ENCODE measurements around the gene RXRA. TPM values are rescaled to one million over a fixed set of nuclear protein-coding genes. Genes with fewer than 3 reads are reported as not detected.
A peak's percentile ranks its signal among the peaks of the same experiment; 100 is the strongest.

Gene RXRA
- total RNA-seq, 2 donors from 2014 or later: 68.2 to 72.0 TPM

DNA sequence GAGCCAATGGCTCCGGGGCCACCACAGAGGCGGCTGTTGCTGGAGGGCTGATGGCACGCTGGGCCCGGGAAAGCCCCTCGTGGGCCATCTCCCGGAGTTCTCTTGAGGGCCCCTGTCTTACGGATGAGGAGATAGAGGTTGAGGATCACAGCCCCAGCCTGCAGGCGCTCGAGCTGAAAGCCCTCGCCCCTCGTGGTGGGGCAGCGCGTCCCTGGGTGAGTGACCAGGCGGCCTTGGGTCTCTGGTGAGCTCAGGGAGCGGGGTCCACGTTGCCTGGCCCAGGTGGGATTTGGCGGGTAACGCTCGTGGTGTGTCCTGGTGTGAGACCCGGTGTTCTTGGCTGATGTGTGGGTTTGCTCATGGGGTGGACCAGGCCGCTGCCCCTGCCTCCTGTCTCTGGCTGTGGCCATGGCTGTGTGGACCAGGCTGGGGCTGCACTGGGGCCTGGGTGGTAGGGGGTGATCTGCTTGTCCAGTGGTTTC is 38.9 kb downstream of the RXRA start:
- H3K4me3 ChIP-seq: no peak overlapping the region
- no peak overlapping the region for H3K27ac ChIP-seq
- peaks cover 30% of the 10 kb centered on the region for H3K4me1 ChIP-seq
- peak overlapping the region; percentile 50 to 61 for H3K9ac ChIP-seq (ENCODE audit: low read depth in 2 of 2, low read length in 2 of 2)
- H3K9me3 ChIP-seq: no peaks in the 10 kb centered on the region
- H3K27me3 ChIP-seq: no peaks in the 10 kb centered on the region
- no peaks in the 10 kb centered on the region for H3K36me3 ChIP-seq
- TF ChIP-seq, protein P1, sequence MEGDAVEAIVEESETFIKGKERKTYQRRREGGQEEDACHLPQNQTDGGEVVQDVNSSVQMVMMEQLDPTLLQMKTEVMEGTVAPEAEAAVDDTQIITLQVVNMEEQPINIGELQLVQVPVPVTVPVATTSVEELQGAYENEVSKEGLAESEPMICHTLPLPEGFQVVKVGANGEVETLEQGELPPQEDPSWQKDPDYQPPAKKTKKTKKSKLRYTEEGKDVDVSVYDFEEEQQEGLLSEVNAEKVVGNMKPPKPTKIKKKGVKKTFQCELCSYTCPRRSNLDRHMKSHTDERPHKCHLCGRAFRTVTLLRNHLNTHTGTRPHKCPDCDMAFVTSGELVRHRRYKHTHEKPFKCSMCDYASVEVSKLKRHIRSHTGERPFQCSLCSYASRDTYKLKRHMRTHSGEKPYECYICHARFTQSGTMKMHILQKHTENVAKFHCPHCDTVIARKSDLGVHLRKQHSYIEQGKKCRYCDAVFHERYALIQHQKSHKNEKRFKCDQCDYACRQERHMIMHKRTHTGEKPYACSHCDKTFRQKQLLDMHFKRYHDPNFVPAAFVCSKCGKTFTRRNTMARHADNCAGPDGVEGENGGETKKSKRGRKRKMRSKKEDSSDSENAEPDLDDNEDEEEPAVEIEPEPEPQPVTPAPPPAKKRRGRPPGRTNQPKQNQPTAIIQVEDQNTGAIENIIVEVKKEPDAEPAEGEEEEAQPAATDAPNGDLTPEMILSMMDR (IDR thresholded peaks at IDR 0.05): no peak
- intact Hi-C loops (cut with DNase I): no loop called here
- DNase-seq: no peak

DNA sequence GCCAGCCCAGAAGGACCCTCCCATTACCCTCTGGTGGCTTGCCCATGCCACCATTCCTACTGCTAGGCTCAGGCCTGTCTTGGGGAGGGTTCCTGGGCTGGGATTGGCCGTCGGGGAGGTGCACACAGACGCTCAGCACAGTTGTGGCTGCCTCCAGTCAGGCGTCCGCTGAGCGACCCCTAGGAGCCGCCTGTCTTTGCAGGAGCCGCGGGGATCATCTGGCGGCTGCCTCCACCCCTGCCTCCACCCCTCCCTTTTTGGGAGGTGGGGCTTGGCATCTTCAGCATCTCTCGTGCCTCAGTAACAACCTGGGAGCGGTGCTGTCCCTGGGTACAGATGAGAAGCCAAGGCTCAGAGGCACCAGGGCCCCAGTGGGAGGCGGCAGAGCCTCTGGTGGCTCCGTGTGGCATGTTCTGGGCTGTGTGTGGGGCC is 39.6 kb downstream of the RXRA start:
- H3K4me3 ChIP-seq: no peak overlapping the region
- H3K27me3 ChIP-seq: no peaks in the 10 kb centered on the region
- peak overlapping the region; percentile 50 to 61 for H3K9ac ChIP-seq (ENCODE audit: low read depth in 2 of 2, low read length in 2 of 2)
- H3K9me3 ChIP-seq: no peaks in the 10 kb centered on the region
- H3K36me3 ChIP-seq: no peaks in the 10 kb centered on the region
- intact Hi-C loops (cut with DNase I): no loop called here
- TF ChIP-seq, protein P1 (IDR thresholded peaks at IDR 0.05): no peak
- DNase-seq: no peak
- H3K27ac ChIP-seq: peak overlapping the region; percentile 63
- H3K4me1 ChIP-seq: peaks cover 30% of the 10 kb centered on the region

DNA sequence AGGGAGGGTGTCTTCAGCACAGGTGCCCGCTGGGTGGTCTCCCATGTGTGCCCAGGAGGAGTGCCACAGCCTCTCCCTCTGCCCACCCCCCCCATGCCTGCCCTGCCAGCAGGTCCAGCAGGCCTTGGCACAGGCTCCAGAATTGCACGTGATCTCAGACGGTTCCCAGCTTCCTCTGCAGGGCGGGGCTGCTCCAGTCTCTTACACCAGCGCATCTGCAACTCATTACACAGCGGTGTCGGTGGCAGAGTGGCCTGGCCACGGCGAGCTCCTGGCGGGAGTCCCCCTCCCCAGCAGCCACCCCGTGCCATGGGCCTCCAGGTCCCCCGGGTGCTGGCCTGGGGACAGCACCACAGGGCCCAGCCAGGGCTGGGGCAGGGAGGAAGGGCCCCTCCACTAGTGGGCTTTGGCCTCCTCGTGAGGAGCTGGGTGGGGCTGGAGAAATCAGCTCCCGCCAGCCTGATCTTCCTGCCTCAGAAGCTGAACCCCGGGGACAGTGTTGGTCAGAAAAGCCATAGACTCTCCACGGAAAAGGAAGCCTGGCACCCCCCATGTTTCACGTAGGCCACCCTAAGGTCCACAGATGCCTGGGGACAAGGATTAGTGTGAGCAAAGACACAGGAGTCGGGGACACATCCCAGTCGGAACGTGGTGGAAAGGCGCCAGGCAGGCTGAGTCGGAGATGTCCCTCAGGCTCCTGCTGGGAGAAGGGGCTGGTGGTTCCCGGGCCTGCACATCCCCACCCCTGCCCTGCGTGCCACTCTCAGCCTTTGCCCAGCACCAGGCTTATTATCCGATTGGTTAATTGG is 40.2 kb downstream of the RXRA start:
- no peaks in the 10 kb centered on the region for H3K36me3 ChIP-seq

DNA sequence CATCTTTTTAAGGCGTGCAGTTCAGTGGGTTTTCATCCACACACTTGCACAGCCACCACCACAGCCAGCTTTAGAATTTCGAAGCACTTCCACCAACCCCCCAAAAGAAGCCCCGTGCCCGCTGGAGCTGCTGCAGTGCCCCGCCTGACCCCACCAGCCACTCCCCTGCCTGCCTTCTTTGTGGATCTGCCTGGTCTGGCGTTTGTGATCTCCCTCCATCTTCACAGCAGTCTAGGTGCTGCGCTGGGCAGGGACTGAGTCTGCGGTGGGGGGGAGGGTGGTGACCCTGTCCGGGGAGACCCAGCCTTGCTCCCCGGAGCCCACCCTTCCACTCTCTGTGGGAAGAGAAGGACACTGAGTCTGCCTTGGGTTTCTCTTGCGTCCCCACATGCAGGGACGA is 40.8 kb downstream of the RXRA start:
- H3K9me3 ChIP-seq: no peaks in the 10 kb centered on the region
- intact Hi-C loops (cut with DNase I): no loop called here
- peak overlapping the region; percentile 24 to 44 for H3K9ac ChIP-seq (ENCODE audit: low read depth in 2 of 2, low read length in 2 of 2)
- TF ChIP-seq, protein P1 (IDR thresholded peaks at IDR 0.05): no peak
- no peaks in the 10 kb centered on the region for H3K27me3 ChIP-seq
- DNase-seq: no peak
- H3K36me3 ChIP-seq: no peaks in the 10 kb centered on the region
- peaks cover 30% of the 10 kb centered on the region for H3K4me1 ChIP-seq
- H3K27ac ChIP-seq: no peak overlapping the region
- no peak overlapping the region for H3K4me3 ChIP-seq

More for the DNA sequence above, 40.2 kb downstream of the RXRA start:
- Histone ChIP-seq H3K4me3 (no peak overlapping the region), H3K9me3 (no peaks in the 10 kb centered on the region), H3K9ac (ENCODE audit: low read depth in 2 of 2, low read length in 2 of 2) (peak overlapping the region in 1 of 2 donors; percentile 61), H3K4me1 (peaks cover 30% of the 10 kb centered on the region), H3K27ac (peak overlapping the region; percentile 63), H3K27me3 (no peaks in the 10 kb centered on the region)
- peak; percentile 94 for DNase-seq
- TF ChIP-seq, protein P1 (IDR thresholded peaks at IDR 0.05): no peak
- intact Hi-C loops (cut with DNase I): no loop called here

DNA sequence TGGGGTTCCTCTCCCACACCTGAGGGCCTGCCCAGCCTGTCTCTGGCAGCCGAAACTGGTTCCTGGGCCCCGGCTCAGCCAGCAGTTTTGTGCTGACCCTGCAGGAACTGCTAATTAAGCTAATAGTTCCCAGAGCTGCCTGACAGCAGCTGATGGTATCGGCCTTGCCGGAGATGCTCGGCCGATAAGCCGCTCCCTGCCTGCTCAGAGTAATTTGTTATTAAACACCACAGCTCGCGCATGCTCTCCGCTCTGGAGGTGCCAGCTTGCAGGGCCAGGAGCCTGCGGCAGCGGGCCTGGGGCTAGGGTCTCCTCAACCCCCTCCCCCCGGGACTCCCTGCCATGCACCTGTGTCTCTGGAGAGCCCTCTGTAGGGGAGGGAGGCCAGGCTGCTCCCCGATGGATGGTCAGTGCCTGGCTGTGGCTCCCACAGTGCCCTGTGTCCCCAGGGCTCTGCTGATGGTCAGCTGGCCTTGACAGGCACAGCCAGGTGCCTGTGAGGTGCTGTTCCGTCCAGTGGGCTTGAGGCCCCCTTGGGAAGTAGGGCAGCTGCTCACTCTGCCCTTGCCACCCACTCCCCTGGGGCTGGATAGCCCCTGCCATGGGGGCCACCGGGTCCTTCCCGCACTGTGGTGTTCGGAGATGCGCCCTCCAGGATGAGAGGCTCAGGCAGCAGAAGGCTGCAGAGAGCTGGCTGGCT is 41.7 kb downstream of the RXRA start:
- DNase-seq: no peak
- Histone ChIP-seq H3K9me3 (no peaks in the 10 kb centered on the region), H3K4me3 (no peak overlapping the region), H3K27ac (no peak overlapping the region), H3K9ac (ENCODE audit: low read depth in 2 of 2, low read length in 2 of 2) (no peak overlapping the region), H3K27me3 (no peaks in the 10 kb centered on the region), H3K36me3 (no peaks in the 10 kb centered on the region), H3K4me1 (peaks cover 35% of the 10 kb centered on the region)
- intact Hi-C loops (cut with DNase I): no loop called here
- TF ChIP-seq, protein P1 (IDR thresholded peaks at IDR 0.05): no peak
